GM12892 (cell line): Measurements from ENCODE around the gene SLCO4A1.
A peak's percentile ranks its signal among the peaks of the same experiment; 100 is the strongest.

Experiments
- DNase-seq: peaks from one replicate; pipeline ENCODE4 v3.0.0; 2011; ENCODE audit not compliant: insufficient read length
- FAIRE-seq: peaks from 2 replicates; lab custom pipeline; 2011; peaks lifted over from hg19 to GRCh38; lab: Jason Lieb, UNC
- POLR2A ChIP-seq: IDR thresholded peaks from 2 replicates; pipeline ENCODE4 v1.6.1; 2011; ENCODE audit warnings: low read depth, low read length, control low read depth
- POLR2AphosphoS5 ChIP-seq: IDR thresholded peaks from 2 replicates; pipeline ENCODE4 v1.6.1; 2011; ENCODE audit warnings: low read depth, low read length, control low read depth
- TAF1 ChIP-seq: IDR thresholded peaks from 2 replicates; pipeline ENCODE4 v1.6.1; 2011; ENCODE audit warnings: low read depth, mild to moderate bottlenecking, control low read depth, low read length, borderline replicate concordance

The SLCO4A1 gene

DNA sequence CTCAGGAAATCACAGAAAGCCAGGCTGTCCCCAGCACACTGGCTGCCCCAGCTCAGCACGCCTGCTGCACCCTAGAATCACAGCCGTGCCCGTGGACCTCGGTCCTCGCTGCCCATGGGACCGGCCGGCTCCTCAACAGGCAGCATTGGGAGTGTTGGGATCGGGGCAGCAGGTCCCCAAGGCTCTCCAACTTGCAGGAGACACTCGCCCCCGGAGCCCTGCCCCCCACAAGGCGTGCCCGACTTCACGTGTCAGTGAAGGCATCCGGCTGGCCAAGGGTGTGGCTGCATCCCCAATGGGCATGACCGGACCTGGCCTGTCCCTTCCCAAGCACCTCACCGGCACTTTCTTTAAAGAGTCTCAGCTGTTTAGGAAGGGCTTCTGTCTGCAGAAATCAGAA lies 63.3 kb downstream of the SLCO4A1 start:
- TF ChIP-seq TAF1: no peak
- no peak for TF ChIP-seq POLR2A
- no peak for TF ChIP-seq POLR2AphosphoS5
- FAIRE-seq (no peak), DNase-seq (no peak)

DNA sequence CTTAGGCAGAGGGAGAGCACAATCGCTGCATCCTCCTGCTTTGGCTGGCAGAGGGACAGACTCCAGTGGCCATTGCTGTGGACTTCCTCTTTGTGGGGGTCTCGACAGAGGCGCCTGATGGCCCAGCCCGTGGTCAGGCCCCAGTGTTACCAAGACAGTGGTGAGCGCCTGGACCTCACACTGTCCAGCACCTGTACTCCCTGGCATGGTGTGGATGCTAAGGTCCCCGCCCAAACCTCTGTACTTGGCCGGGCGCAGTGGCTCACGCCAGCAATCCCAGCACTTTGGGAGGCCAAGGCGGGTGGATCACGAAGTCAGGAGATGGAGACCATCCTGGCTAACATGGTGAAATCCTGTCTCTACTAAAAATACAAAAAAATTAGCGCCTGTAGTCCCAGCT lies 64.0 kb downstream of the SLCO4A1 start:
- TF ChIP-seq POLR2AphosphoS5 (no peak), POLR2A (no peak), TAF1 (no peak)
- FAIRE-seq: no peak

DNA sequence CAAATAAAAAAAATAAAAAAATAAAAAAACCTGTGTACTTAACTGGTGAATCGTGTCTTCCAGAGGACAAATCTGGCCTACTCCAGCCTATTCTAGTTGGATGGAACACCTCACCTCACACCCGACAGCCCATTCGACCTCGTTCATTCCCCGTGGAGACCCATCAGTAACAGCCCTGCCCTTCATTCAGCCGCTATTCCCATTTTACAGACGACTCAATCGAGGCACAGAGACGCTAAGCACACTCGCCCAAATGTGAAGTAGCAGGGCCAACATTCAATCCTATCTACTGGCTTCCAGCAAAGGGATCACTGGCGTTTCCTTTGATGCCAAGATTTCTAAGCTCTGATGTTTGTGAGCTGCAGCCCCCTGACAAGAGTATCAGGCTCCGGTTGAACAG lies 64.6 kb downstream of the SLCO4A1 start:
- FAIRE-seq (no peak), DNase-seq (no peak)
- no peak for TF ChIP-seq POLR2AphosphoS5
- no peak for TF ChIP-seq POLR2A
- TF ChIP-seq TAF1: no peak

More for the DNA sequence above, 64.0 kb downstream of the SLCO4A1 start:
- no peak for DNase-seq

DNA sequence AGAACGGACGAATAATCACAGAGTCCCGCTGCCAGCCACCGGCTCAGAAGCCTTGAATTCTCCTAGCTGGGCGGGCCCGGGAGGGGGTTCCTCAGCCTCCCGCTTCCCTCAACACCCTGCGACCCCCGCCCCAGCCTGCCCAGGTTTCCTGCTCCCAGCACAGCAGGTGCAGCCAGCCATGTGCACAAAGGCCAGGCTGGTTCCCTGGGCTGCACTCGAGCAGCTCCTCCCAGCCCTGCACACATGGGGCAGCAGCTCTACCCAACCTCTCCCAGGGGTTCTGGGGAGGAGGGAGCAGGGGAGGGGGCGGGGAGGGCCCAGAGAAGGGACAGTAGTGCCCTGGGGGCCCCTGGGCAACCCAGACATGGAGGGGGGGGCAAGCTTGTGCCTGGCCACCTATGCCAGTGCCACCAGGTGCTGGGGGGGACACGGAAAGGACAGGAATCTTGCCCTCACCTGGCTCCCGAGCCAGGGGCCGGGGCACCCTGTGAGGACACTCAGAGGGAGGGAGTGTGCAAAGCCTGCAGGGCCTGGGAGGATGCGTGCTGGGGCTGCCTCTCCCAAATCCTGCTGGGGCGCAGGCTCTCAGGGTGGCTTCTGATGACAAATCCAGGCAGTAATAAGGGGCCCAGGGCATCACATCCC lies 65.1 kb downstream of the SLCO4A1 start:
- TF ChIP-seq TAF1: no peak
- TF ChIP-seq POLR2A: no peak
- no peak for TF ChIP-seq POLR2AphosphoS5
- FAIRE-seq: no peak
- DNase-seq: no peak

DNA sequence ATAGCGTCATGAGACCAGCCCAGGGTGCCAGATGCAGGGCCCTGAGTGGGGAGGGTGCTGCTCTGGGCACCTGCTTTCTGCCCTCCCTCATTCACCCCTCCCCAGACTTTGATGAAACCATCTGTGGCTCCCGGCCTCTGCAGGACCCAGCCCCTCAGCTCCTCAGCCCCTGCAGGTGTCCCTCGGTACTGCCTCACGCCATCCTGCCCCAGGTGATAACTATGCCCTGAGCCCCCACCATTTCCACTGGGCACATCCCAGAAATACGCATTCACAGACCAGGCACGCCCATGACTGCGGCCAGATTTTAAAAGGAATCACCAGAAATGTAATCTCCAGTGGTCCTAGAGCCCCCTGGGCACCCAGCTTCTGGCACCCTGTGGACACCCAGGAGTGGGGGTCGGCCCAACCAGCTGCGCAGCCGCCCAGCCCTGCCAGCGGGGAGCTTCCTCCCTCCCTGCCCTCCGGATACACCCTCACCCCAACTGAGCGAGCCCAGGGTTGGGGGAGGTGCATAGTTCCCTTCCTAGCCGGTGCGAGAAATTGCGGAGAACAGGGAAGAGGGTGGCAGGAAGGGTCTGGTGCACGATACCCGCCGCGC lies 65.7 kb downstream of the SLCO4A1 start:
- TF ChIP-seq POLR2AphosphoS5 (no peak), POLR2A (no peak), TAF1 (no peak)
- DNase-seq: peak; percentile 57
- no peak for FAIRE-seq

DNA sequence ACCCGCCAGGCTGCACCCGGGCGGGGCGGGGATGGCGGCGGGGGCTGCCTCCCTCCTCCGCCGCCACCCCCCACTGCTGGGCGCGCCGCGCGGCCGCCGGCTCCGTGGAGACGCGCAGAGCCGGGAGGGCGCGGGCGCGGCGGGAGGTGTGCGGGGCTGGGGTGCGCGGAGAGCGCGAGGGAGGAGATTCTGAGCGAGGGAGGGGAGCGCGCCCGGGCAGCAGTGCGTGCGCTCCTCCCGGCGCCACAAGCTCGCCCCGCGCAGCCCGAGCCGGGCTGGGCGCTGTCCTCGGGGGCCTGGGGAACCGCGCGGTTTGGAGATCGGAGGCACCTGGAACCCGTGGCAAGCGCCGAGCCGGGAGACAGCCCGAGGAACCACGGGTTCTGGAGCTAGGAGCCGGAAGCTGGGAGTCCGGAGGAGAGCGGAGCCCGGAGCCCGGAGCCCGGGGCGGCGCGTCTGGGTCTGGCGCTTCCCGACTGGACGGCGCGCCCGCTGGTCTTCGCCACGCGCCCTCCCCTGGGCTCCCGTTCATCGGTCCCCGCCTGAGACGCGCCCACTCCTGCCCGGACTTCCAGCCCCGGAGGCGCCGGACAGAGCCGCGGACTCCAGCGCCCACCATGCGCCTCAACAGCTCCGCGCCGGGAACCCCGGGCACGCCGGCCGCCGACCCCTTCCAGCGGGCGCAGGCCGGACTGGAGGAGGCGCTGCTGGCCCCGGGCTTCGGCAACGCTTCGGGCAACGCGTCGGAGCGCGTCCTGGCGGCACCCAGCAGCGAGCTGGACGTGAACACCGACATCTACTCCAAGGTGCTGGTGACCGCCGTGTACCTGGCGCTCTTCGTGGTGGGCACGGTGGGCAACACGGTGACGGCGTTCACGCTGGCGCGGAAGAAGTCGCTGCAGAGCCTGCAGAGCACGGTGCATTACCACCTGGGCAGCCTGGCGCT lies 66.6 kb downstream of the SLCO4A1 start, which contains the start of gene NTSR1:
Gene NTSR1 (plus strand): TSS at position 246 of the 946 bp plus-strand sequence. CDS start 372 bp downstream, at position 618.
- FAIRE-seq (no peak), DNase-seq (no peak)
- no peak for TF ChIP-seq POLR2A
- TF ChIP-seq TAF1: no peak
- no peak for TF ChIP-seq POLR2AphosphoS5

DNA sequence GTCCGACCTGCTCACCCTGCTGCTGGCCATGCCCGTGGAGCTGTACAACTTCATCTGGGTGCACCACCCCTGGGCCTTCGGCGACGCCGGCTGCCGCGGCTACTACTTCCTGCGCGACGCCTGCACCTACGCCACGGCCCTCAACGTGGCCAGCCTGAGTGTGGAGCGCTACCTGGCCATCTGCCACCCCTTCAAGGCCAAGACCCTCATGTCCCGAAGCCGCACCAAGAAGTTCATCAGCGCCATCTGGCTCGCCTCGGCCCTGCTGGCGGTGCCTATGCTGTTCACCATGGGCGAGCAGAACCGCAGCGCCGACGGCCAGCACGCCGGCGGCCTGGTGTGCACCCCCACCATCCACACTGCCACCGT lies 67.2 kb downstream of the SLCO4A1 start:
- TF ChIP-seq POLR2A: no peak
- no peak for TF ChIP-seq TAF1
- TF ChIP-seq POLR2AphosphoS5: no peak
- FAIRE-seq (no peak), DNase-seq (no peak)

DNA sequence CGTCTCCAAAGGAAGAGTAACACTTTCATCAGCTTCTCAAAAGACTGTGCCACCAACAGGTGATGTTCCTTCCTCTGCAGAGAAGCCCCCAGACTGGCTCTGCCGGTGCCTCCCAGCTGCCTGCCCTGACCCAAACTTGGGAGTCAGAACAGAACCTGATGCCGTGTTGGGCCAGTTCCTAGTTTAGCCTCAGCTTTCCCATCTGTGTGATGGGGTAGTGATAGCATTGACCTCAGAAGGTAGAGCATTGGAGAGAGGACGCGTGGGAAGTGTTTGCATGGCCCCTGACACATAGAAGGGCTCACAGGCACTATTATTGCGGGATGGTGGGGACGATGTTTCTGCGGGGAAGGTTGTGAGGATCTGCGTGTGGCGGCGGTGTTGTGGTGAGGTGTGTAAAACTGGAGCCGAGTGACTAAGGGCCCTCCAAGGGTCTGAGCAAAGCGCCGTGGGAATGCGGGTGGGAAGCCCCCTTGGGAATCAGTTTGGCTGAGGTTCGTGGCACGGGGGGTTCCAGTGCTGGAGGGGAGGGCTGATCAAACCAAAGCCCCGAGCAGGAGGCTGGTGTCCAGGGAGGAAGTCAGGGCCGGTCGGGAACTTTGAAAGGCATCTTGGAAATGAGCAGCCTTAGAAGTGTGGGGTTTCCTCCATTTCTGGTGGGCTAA lies 68.0 kb downstream of the SLCO4A1 start:
- TF ChIP-seq TAF1: no peak
- no peak for TF ChIP-seq POLR2AphosphoS5
- TF ChIP-seq POLR2A: no peak
- FAIRE-seq: no peak
- DNase-seq: no peak

DNA sequence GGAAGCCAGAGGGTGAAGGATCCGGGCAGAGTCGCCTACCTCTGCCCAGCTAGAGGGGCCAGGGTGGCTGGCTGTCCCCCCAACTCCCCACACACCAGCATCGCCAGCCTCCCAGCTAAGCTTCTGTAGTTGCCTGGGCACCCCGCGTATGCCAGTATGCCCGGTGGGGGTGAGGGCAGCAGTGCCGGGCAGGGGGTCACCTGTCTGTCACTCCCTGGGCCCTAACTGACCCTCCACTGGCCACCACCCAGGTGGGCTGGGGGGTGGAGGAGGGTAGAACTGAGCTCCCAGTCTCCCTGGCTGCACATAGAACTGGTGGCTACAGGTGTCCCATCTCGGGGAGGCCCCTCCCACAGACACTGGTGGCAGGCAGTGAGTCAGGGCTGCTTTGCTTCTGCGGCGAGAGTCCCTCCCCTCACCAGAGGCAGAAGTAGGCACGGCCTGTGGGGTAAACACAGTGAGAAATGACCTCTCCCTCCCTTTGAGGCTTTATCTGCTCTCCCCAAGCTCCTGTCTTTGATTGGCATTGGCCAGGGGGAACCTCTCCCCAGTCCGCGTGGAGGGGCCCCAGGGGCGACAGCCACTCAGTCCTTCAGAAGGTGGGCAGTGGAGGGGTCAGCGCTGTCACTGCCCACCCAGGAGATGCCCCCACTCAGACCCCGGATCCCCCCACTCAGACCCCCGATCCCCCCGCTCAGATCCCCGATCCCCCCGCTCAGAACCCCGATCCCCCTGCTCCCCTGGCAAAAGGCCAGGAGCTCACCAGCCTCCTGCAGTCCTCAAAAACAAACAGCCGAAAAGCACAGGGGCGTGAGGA lies 68.8 kb downstream of the SLCO4A1 start:
- FAIRE-seq: no peak
- no peak for TF ChIP-seq POLR2AphosphoS5
- TF ChIP-seq TAF1: no peak
- TF ChIP-seq POLR2A: no peak
- DNase-seq: no peak

DNA sequence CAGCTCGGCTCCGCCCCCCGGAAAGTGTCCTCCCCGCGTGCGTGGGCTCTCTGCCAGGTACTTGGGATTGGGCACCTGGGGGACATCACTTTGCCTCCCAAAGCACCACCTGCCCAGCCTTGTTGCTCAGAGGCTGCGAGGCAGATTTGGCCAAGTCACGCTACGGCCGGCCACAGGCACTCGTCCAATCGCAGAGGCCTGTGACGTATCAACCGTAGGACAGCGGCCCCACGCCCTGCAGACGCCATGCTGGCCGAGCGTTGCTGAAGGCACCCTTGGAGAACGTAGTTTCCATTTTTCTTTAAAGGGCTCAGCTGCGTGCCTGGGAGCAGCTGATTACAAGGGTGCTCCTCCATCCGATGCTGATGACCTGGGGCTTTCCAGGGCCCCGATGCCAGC lies 69.4 kb downstream of the SLCO4A1 start:
- no peak for DNase-seq
- no peak for FAIRE-seq

More for the DNA sequence above, 69.4 kb downstream of the SLCO4A1 start:
- TF ChIP-seq TAF1: no peak
- no peak for TF ChIP-seq POLR2A
- no peak for TF ChIP-seq POLR2AphosphoS5
